ENCODE measurements around the gene OR2V1. TPM values are rescaled to one million over a fixed set of nuclear protein-coding genes. Genes with fewer than 3 reads are reported as not detected.

The OR2V1 gene
- total RNA-seq, 1 experiment from 2014 or later, result not detected

Other genes starting within 250 kb of the OR2V1 start
- gene BTNL8, start 232.0 kb downstream of the OR2V1 start, total RNA-seq (2014; rRNA removed; shearing (Covaris generic)), result not detected in 2 replicates
- gene BTNL3, start 142.3 kb downstream of the OR2V1 start, total RNA-seq (2014; rRNA removed; shearing (Covaris generic)), result not detected in 2 replicates
- 0.15 TPM in 1 of 2 replicates, not detected in the other for gene BTNL9, start 90.9 kb downstream of the OR2V1 start, total RNA-seq (2014; rRNA removed; shearing (Covaris generic))
- gene OR2V2, start 16.4 kb upstream of the OR2V1 start, total RNA-seq (2014; rRNA removed; shearing (Covaris generic)), result not detected in 2 replicates
- gene TRIM7, start 74.0 kb upstream of the OR2V1 start, total RNA-seq (2014; rRNA removed; shearing (Covaris generic)), result 0.10 and 0.27 TPM in 2 replicates
- gene TRIM41, start 92.1 kb upstream of the OR2V1 start, total RNA-seq (2014; rRNA removed; shearing (Covaris generic)), result 10.5 and 12.0 TPM in 2 replicates
- gene RACK1, start 112.7 kb upstream of the OR2V1 start, total RNA-seq (2014; rRNA removed; shearing (Covaris generic)), result 4,964 and 5,175 TPM in 2 replicates
- gene TRIM52, start 130.0 kb upstream of the OR2V1 start, total RNA-seq (2014; rRNA removed; shearing (Covaris generic)), result 7.6 and 11.5 TPM in 2 replicates
- gene OR4F3, start 236.1 kb upstream of the OR2V1 start, total RNA-seq (2014; rRNA removed; shearing (Covaris generic)), result not detected in 2 replicates